PFSK-1 (cell line): Measurements from ENCODE around the gene IGSF8.

Experiments
- TAF1 ChIP-seq: IDR thresholded peaks from 2 replicates; pipeline ENCODE4 v1.6.1; 2012; ENCODE audit warnings: low read length, control low read depth, borderline replicate concordance; ENCODE audit not compliant: insufficient read depth
- TF ChIP-seq, protein P1 (sequence below), 2 experiments: IDR thresholded peaks; 2 replicates each; pipeline versions ENCODE4 v1.6.1 to v1.8.0; 2011 to 2012; ENCODE audit warnings: low read depth in 2 of 2, low read length in 2 of 2, control low read depth in 1 of 2, inconsistent platforms in 1 of 2, mild to moderate bottlenecking in 1 of 2, moderate library complexity in 1 of 2; ENCODE audit not compliant: insufficient read depth in 1 of 2

DNA sequence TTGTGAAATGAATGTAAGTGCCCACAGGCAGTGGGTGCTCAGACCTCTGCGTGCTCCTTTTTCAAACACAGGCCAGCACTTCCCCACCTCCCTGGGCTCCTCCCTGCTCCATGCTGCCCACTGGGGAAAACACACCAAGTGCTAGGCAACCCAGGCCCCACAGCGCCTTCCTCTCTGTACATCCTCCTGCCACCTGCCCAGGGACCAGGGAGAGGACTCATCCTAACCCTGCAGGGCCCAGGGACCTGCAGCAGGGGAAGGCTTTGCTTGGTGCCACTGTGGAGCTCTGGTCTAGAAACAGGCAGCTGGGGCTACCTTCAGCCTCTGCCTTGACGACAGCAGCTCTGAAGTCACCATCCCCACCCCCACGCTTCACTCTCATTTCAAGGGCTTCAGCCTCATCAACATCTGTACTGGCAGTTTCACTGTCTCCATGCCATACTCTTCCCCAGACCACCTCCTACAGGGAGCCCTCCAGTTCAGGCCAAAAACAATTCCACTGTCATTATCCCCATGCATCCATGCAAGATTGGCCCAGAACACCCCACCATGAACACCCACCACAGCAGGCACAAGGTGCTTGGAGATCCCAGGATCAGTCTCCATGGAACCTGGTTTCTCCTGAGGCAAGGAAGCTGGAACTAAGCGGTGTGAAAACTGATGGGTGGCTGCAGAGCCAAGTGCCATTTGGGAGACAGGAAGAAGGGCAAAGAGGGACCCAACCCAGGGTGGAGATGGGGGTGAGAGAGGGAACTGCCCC, 1.1 kb downstream of the IGSF8 start:
- TF ChIP-seq, protein P1, sequence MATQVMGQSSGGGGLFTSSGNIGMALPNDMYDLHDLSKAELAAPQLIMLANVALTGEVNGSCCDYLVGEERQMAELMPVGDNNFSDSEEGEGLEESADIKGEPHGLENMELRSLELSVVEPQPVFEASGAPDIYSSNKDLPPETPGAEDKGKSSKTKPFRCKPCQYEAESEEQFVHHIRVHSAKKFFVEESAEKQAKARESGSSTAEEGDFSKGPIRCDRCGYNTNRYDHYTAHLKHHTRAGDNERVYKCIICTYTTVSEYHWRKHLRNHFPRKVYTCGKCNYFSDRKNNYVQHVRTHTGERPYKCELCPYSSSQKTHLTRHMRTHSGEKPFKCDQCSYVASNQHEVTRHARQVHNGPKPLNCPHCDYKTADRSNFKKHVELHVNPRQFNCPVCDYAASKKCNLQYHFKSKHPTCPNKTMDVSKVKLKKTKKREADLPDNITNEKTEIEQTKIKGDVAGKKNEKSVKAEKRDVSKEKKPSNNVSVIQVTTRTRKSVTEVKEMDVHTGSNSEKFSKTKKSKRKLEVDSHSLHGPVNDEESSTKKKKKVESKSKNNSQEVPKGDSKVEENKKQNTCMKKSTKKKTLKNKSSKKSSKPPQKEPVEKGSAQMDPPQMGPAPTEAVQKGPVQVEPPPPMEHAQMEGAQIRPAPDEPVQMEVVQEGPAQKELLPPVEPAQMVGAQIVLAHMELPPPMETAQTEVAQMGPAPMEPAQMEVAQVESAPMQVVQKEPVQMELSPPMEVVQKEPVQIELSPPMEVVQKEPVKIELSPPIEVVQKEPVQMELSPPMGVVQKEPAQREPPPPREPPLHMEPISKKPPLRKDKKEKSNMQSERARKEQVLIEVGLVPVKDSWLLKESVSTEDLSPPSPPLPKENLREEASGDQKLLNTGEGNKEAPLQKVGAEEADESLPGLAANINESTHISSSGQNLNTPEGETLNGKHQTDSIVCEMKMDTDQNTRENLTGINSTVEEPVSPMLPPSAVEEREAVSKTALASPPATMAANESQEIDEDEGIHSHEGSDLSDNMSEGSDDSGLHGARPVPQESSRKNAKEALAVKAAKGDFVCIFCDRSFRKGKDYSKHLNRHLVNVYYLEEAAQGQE (IDR thresholded peaks at IDR 0.05; ENCODE audit: insufficient read depth in 1 of 2, low read depth in 2 of 2, low read length in 2 of 2) = no peak
- TF ChIP-seq TAF1 = no peak
